Fibroblast of mammary gland (primary cell): ENCODE data around the gene MARVELD1.
A peak's percentile ranks its signal among the peaks of the same experiment; 100 is the strongest.

Experiments
- DNase-seq: peaks from one replicate; pipeline ENCODE4 v3.0.0-alpha.2; 2010; ENCODE audit warnings: low read depth
- H3K4me3 ChIP-seq: 2 replicates; pipeline ENCODE4 v1.5.1; 2011; ENCODE audit warnings: low read depth, mild to moderate bottlenecking, low read length, moderate library complexity; ENCODE audit not compliant: control insufficient read depth
- CTCF ChIP-seq: conservative IDR thresholded peaks from 2 replicates; pipeline ENCODE4 v1.5.1; 2011; ENCODE audit warnings: low read depth, low read length, inconsistent platforms; ENCODE audit not compliant: control insufficient read depth, insufficient read depth

Gene MARVELD1

GRCh38 chr10:97708976-97709946 lies 4.3 kb upstream of the MARVELD1 start:
- peak; percentile 73 for TF ChIP-seq CTCF
- DNase-seq: peak; percentile 77
- no peak overlapping the region for H3K4me3 ChIP-seq

GRCh38 chr10:97711640-97712572 lies 1.6 kb upstream of the MARVELD1 start:
- no peak for TF ChIP-seq CTCF
- DNase-seq: no peak
- H3K4me3 ChIP-seq: no peak overlapping the region

GRCh38 chr10:97713826-97714400 lies 383 bp downstream of the MARVELD1 start:
- H3K4me3 ChIP-seq: peak overlapping the region; percentile 72
- TF ChIP-seq CTCF: no peak
- peak; percentile 75 for DNase-seq

- peak overlapping the region; percentile 72 for H3K4me3 ChIP-seq
- no peak for TF ChIP-seq CTCF
- DNase-seq: peak; percentile 73
These were observed 1.1 kb downstream of the MARVELD1 start for GRCh38 chr10:97714401-97715258.

- peak; percentile 23 for DNase-seq
- TF ChIP-seq CTCF: no peak
- H3K4me3 ChIP-seq: peak overlapping the region; percentile 72
These were observed 1.8 kb downstream of the MARVELD1 start for GRCh38 chr10:97715259-97715874.
